WTC11 (cell line): ENCODE results near the gene TTC7B.

Experiments
- FOXP1 ChIP-seq: sonication (generic); formaldehyde crosslinking; IDR thresholded peaks from 2 replicates; pipeline ENCODE4 v1.8.0; 2022; ENCODE audit warnings: missing genetic modification reagents, mild to moderate bottlenecking, moderate library complexity, borderline replicate concordance
- RELA ChIP-seq: sonication (generic); formaldehyde crosslinking; IDR thresholded peaks from 2 replicates; pipeline ENCODE4 v1.8.1; 2022; ENCODE audit warnings: missing genetic modification reagents, mild to moderate bottlenecking, borderline replicate concordance
- ZNF281 ChIP-seq: sonication (generic); formaldehyde crosslinking; IDR thresholded peaks from 2 replicates; pipeline ENCODE4 v1.8.0; 2023; ENCODE audit warnings: mild to moderate bottlenecking, missing genetic modification reagents
- TF ChIP-seq, protein P1 (sequence below): fragments of 200-600 bp; IDR thresholded peaks from 2 replicates; pipeline ENCODE4 v1.8.0; 2022; ENCODE audit warnings: antibody characterized with exemption

DNA sequence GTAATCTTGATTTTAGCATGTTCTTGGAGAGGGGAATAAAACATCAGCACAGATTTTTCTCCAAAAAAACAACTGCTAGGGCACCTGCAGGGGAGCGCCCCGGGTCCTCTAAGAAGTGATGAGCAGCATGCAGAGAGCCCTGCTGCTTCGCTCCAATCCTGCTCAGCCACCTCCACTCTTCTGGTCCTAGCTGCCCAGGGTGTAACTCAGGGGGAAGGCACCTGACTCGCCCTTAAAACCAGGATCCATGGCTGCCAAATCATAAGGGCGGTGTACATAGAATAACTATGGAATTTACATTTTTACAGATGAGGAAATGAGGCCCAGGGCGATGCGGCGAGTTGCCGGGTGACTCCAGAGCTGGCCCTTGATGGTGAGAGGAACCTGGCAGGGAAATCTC is 214.7 kb downstream of the TTC7B start:
- TF ChIP-seq, protein P1, sequence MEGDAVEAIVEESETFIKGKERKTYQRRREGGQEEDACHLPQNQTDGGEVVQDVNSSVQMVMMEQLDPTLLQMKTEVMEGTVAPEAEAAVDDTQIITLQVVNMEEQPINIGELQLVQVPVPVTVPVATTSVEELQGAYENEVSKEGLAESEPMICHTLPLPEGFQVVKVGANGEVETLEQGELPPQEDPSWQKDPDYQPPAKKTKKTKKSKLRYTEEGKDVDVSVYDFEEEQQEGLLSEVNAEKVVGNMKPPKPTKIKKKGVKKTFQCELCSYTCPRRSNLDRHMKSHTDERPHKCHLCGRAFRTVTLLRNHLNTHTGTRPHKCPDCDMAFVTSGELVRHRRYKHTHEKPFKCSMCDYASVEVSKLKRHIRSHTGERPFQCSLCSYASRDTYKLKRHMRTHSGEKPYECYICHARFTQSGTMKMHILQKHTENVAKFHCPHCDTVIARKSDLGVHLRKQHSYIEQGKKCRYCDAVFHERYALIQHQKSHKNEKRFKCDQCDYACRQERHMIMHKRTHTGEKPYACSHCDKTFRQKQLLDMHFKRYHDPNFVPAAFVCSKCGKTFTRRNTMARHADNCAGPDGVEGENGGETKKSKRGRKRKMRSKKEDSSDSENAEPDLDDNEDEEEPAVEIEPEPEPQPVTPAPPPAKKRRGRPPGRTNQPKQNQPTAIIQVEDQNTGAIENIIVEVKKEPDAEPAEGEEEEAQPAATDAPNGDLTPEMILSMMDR: no peak
- TF ChIP-seq ZNF281 (CRISPR knock-in tag) (no peak), FOXP1 (no peak), RELA (CRISPR knock-in tag) (no peak)
